ENCODE data around the gene MIA. TPM values are rescaled to one million over a fixed set of nuclear protein-coding genes. Genes with fewer than 3 reads are reported as not detected.

The MIA gene
- total and polyA plus RNA-seq, 9 of the 15 experiments (the other 6 are each of a cell fraction or from before 2014, with no cell fraction given), result 0.21 TPM; not detected in 8

DNA sequence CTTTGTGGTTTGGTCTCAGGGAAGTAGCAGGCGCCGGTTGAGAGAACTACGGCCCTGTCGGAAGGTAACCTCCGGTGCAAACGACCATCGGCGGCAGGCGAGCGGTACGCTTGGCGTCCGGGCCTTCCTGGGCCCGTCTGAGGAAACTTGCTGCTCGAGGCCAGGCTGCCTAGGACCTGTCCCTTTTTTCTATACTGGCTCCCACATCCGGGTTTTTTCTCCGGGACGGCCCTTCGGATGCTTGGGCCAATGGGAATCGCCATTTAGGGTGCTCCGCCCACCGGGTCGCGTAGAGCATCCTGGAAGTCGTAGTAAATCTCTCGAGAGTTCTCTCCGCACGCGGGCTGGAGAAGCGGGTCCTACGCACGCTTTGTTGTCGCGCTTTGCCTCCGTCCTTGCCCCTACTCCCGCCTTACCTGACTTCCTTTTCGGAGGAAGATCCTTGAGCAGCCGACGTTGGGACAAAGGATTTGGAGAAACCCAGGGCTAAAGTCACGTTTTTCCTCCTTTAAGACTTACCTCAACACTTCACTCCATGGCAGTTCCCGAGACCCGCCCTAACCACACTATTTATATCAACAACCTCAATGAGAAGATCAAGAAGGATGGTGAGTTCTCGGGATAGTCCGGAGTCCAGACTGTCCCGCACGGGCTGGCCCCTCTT, 24.3 kb upstream of the MIA start, which contains the start of gene SNRPA (continued):
- TF ChIP-seq HDAC6 (IDR thresholded peaks at IDR 0.05; ENCODE audit: low read depth, low read length) (no peak), KLF10 (CRISPR knock-in tag; IDR thresholded peaks at IDR 0.05) (no peak), ZNF212 (CRISPR knock-in tag; IDR thresholded peaks at IDR 0.05) (no peak), HEY1 (CRISPR knock-in tag; IDR thresholded peaks at IDR 0.05; ENCODE audit: borderline replicate concordance) (no peak), RAD21 (CRISPR knock-in tag; conservative IDR thresholded peaks at IDR 0.05 in 1 of 2, IDR thresholded peaks at IDR 0.05 in 1 of 2) (no peak), GATA2 (CRISPR knock-in tag; IDR thresholded peaks at IDR 0.05) (no peak), CSDE1 (IDR thresholded peaks at IDR 0.05) (no peak), ZFP36 (IDR thresholded peaks at IDR 0.05; ENCODE audit: low read depth, low read length, partially characterized antibody) (no peak), RAD51 (IDR thresholded peaks at IDR 0.05; ENCODE audit: borderline replicate concordance, low read depth) (no peak), ERF (CRISPR knock-in tag; IDR thresholded peaks at IDR 0.05) (no peak), ZNF23 (CRISPR knock-in tag; IDR thresholded peaks at IDR 0.05) (no peak), ZNF785 (CRISPR knock-in tag; IDR thresholded peaks at IDR 0.05) (no peak), JUNB (CRISPR knock-in tag; conservative IDR thresholded peaks at IDR 0.05) (no peak), ZFP30 (CRISPR knock-in tag; IDR thresholded peaks at IDR 0.05; ENCODE audit: borderline replicate concordance) (no peak), TRIM28 (IDR thresholded peaks at IDR 0.05) (no peak), SAFB (IDR thresholded peaks at IDR 0.05; ENCODE audit: borderline replicate concordance, low read depth, low read length) (no peak)
- TF ChIP-seq, protein P1, sequence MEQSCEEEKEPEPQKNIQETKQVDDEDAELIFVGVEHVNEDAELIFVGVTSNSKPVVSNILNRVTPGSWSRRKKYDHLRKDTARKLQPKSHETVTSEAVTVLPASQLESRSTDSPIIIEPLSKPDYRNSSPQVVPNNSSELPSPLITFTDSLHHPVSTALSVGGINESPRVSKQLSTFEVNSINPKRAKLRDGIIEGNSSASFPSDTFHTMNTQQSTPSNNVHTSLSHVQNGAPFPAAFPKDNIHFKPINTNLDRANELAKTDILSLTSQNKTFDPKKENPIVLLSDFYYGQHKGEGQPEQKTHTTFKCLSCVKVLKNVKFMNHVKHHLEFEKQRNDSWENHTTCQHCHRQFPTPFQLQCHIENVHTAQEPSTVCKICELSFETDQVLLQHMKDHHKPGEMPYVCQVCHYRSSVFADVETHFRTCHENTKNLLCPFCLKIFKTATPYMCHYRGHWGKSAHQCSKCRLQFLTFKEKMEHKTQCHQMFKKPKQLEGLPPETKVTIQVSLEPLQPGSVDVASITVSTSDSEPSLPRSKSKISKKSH (CRISPR knock-in tag; IDR thresholded peaks at IDR 0.05), result no peak
- TF ChIP-seq, protein P2, sequence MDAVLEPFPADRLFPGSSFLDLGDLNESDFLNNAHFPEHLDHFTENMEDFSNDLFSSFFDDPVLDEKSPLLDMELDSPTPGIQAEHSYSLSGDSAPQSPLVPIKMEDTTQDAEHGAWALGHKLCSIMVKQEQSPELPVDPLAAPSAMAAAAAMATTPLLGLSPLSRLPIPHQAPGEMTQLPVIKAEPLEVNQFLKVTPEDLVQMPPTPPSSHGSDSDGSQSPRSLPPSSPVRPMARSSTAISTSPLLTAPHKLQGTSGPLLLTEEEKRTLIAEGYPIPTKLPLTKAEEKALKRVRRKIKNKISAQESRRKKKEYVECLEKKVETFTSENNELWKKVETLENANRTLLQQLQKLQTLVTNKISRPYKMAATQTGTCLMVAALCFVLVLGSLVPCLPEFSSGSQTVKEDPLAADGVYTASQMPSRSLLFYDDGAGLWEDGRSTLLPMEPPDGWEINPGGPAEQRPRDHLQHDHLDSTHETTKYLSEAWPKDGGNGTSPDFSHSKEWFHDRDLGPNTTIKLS (IDR thresholded peaks at IDR 0.05; ENCODE audit: borderline replicate concordance, low read depth), result peak; percentile 40; the same call in 1 of the 2 replicates
- TF ChIP-seq, protein P3, sequence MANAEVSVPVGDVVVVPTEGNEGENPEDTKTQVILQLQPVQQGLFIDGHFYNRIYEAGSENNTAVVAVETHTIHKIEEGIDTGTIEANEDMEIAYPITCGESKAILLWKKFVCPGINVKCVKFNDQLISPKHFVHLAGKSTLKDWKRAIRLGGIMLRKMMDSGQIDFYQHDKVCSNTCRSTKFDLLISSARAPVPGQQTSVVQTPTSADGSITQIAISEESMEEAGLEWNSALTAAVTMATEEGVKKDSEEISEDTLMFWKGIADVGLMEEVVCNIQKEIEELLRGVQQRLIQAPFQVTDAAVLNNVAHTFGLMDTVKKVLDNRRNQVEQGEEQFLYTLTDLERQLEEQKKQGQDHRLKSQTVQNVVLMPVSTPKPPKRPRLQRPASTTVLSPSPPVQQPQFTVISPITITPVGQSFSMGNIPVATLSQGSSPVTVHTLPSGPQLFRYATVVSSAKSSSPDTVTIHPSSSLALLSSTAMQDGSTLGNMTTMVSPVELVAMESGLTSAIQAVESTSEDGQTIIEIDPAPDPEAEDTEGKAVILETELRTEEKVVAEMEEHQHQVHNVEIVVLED (CRISPR knock-in tag; IDR thresholded peaks at IDR 0.05), result no peak
- TF ChIP-seq, protein P4, sequence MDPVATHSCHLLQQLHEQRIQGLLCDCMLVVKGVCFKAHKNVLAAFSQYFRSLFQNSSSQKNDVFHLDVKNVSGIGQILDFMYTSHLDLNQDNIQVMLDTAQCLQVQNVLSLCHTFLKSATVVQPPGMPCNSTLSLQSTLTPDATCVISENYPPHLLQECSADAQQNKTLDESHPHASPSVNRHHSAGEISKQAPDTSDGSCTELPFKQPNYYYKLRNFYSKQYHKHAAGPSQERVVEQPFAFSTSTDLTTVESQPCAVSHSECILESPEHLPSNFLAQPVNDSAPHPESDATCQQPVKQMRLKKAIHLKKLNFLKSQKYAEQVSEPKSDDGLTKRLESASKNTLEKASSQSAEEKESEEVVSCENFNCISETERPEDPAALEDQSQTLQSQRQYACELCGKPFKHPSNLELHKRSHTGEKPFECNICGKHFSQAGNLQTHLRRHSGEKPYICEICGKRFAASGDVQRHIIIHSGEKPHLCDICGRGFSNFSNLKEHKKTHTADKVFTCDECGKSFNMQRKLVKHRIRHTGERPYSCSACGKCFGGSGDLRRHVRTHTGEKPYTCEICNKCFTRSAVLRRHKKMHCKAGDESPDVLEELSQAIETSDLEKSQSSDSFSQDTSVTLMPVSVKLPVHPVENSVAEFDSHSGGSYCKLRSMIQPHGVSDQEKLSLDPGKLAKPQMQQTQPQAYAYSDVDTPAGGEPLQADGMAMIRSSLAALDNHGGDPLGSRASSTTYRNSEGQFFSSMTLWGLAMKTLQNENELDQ (CRISPR knock-in tag; IDR thresholded peaks at IDR 0.05; ENCODE audit: borderline replicate concordance), result no peak
- TF ChIP-seq, protein P5, sequence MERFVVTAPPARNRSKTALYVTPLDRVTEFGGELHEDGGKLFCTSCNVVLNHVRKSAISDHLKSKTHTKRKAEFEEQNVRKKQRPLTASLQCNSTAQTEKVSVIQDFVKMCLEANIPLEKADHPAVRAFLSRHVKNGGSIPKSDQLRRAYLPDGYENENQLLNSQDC (CRISPR knock-in tag; IDR thresholded peaks at IDR 0.05), result no peak

Data from K562 (cell line).